ENCODE measurements around the gene OBSCN. TPM values are rescaled to one million over a fixed set of nuclear protein-coding genes. Genes with fewer than 3 reads are reported as not detected.

OBSCN gene
- total and polyA plus RNA-seq, 2 donors: 10.1 to 75.9 TPM

- Histone ChIP-seq H3K27ac (ENCODE audit: low read depth in 1 of 2, low read length in 1 of 2) (no peak overlapping the region), H3K36me3 (ENCODE audit: control insufficient read depth in 2 of 2, insufficient read depth in 2 of 2, low read length in 1 of 2) (no peaks in the 10 kb centered on the region), H3K4me3 (ENCODE audit: low read length in 2 of 2) (no peak overlapping the region), H3K27me3 (ENCODE audit: control insufficient read depth in 2 of 2, insufficient read depth in 1 of 2, low read length in 1 of 2) (no peaks in the 10 kb centered on the region), H3K9me3 (ENCODE audit: control insufficient read depth in 2 of 2, insufficient read depth in 1 of 2, low read length in 1 of 2) (no peaks in the 10 kb centered on the region), H3K4me1 (ENCODE audit: control insufficient read depth in 2 of 2, insufficient read depth in 2 of 2, low read length in 2 of 2) (no peaks in the 10 kb centered on the region)
- DNase-seq (ENCODE audit: low read depth in 6 of 9, low spot score in 9 of 9): no peak
- WGBS: 89% methylated on average over 18 of the region's 18 CpGs
These were observed 154.5 kb downstream of the OBSCN start for GRCh38 chr1:228362141-228362883.

- 97% methylated on average over 4 of the region's 4 CpGs for WGBS
- Histone ChIP-seq H3K4me3 (ENCODE audit: low read length in 2 of 2) (no peak overlapping the region), H3K4me1 (ENCODE audit: control insufficient read depth in 2 of 2, insufficient read depth in 2 of 2, low read length in 2 of 2) (no peaks in the 10 kb centered on the region), H3K36me3 (ENCODE audit: control insufficient read depth in 2 of 2, insufficient read depth in 2 of 2, low read length in 1 of 2) (no peaks in the 10 kb centered on the region), H3K27me3 (ENCODE audit: control insufficient read depth in 2 of 2, insufficient read depth in 1 of 2, low read length in 1 of 2) (peaks cover 0 to 4% of the 10 kb centered on the region in 2 donors), H3K9me3 (ENCODE audit: control insufficient read depth in 2 of 2, insufficient read depth in 1 of 2, low read length in 1 of 2) (no peaks in the 10 kb centered on the region), H3K27ac (ENCODE audit: low read depth in 1 of 2, low read length in 1 of 2) (no peak overlapping the region)
- no peak for DNase-seq (ENCODE audit: low read depth in 6 of 9, low spot score in 9 of 9)
These were observed 155.1 kb downstream of the OBSCN start for GRCh38 chr1:228362884-228363450.

- Histone ChIP-seq H3K4me3 (ENCODE audit: low read length in 2 of 2) (no peak overlapping the region), H3K9me3 (ENCODE audit: control insufficient read depth in 2 of 2, insufficient read depth in 1 of 2, low read length in 1 of 2) (no peaks in the 10 kb centered on the region), H3K36me3 (ENCODE audit: control insufficient read depth in 2 of 2, insufficient read depth in 2 of 2, low read length in 1 of 2) (no peaks in the 10 kb centered on the region), H3K27ac (ENCODE audit: low read depth in 1 of 2, low read length in 1 of 2) (no peak overlapping the region), H3K4me1 (ENCODE audit: control insufficient read depth in 2 of 2, insufficient read depth in 2 of 2, low read length in 2 of 2) (no peaks in the 10 kb centered on the region), H3K27me3 (ENCODE audit: control insufficient read depth in 2 of 2, insufficient read depth in 1 of 2, low read length in 1 of 2) (peaks cover 0 to 6% of the 10 kb centered on the region in 2 donors)
- DNase-seq (ENCODE audit: low read depth in 6 of 9, low spot score in 9 of 9): no peak
- 83% methylated on average over 9 of the region's 9 CpGs for WGBS
These were observed 155.8 kb downstream of the OBSCN start for GRCh38 chr1:228363686-228364067.

- 93% methylated on average over 12 of the region's 12 CpGs for WGBS
- Histone ChIP-seq H3K27me3 (ENCODE audit: control insufficient read depth in 2 of 2, insufficient read depth in 1 of 2, low read length in 1 of 2) (peaks cover 0 to 6% of the 10 kb centered on the region in 2 donors), H3K9me3 (ENCODE audit: control insufficient read depth in 2 of 2, insufficient read depth in 1 of 2, low read length in 1 of 2) (no peaks in the 10 kb centered on the region), H3K4me3 (ENCODE audit: low read length in 2 of 2) (no peak overlapping the region), H3K4me1 (ENCODE audit: control insufficient read depth in 2 of 2, insufficient read depth in 2 of 2, low read length in 2 of 2) (no peaks in the 10 kb centered on the region), H3K27ac (ENCODE audit: low read depth in 1 of 2, low read length in 1 of 2) (no peak overlapping the region), H3K36me3 (ENCODE audit: control insufficient read depth in 2 of 2, insufficient read depth in 2 of 2, low read length in 1 of 2) (no peaks in the 10 kb centered on the region)
- no peak for DNase-seq (ENCODE audit: low read depth in 6 of 9, low spot score in 9 of 9)
These were observed 156.3 kb downstream of the OBSCN start for GRCh38 chr1:228364068-228364705.

GRCh38 chr1:228364706-228365213 is 156.9 kb downstream of the OBSCN start:
- H3K27me3 ChIP-seq (ENCODE audit: control insufficient read depth in 2 of 2, insufficient read depth in 1 of 2, low read length in 1 of 2): peaks cover 0 to 6% of the 10 kb centered on the region in 2 donors
- no peak overlapping the region for H3K27ac ChIP-seq (ENCODE audit: low read depth in 1 of 2, low read length in 1 of 2)
- H3K9me3 ChIP-seq (ENCODE audit: control insufficient read depth in 2 of 2, insufficient read depth in 1 of 2, low read length in 1 of 2): no peaks in the 10 kb centered on the region
- no peak for DNase-seq (ENCODE audit: low read depth in 6 of 9, low spot score in 9 of 9)
- no peaks in the 10 kb centered on the region for H3K4me1 ChIP-seq (ENCODE audit: control insufficient read depth in 2 of 2, insufficient read depth in 2 of 2, low read length in 2 of 2)
- H3K4me3 ChIP-seq (ENCODE audit: low read length in 2 of 2): no peak overlapping the region
- no peaks in the 10 kb centered on the region for H3K36me3 ChIP-seq (ENCODE audit: control insufficient read depth in 2 of 2, insufficient read depth in 2 of 2, low read length in 1 of 2)
- WGBS: 96% methylated on average over 19 of the region's 19 CpGs

GRCh38 chr1:228365271-228366061 is 157.6 kb downstream of the OBSCN start:
- WGBS: 95% methylated on average over 20 of the region's 20 CpGs
- Histone ChIP-seq H3K36me3 (ENCODE audit: control insufficient read depth in 2 of 2, insufficient read depth in 2 of 2, low read length in 1 of 2) (no peaks in the 10 kb centered on the region), H3K4me3 (ENCODE audit: low read length in 2 of 2) (no peak overlapping the region), H3K4me1 (ENCODE audit: control insufficient read depth in 2 of 2, insufficient read depth in 2 of 2, low read length in 2 of 2) (no peaks in the 10 kb centered on the region), H3K9me3 (ENCODE audit: control insufficient read depth in 2 of 2, insufficient read depth in 1 of 2, low read length in 1 of 2) (no peaks in the 10 kb centered on the region), H3K27me3 (ENCODE audit: control insufficient read depth in 2 of 2, insufficient read depth in 1 of 2, low read length in 1 of 2) (peaks cover 0 to 6% of the 10 kb centered on the region in 2 donors), H3K27ac (ENCODE audit: low read depth in 1 of 2, low read length in 1 of 2) (no peak overlapping the region)
- DNase-seq (ENCODE audit: low read depth in 6 of 9, low spot score in 9 of 9): no peak

- no peaks in the 10 kb centered on the region for H3K36me3 ChIP-seq (ENCODE audit: control insufficient read depth in 2 of 2, insufficient read depth in 2 of 2, low read length in 1 of 2)
These were observed 158.4 kb downstream of the OBSCN start for GRCh38 chr1:228366062-228366865.

GRCh38 chr1:228366866-228367741 is 159.3 kb downstream of the OBSCN start:
- WGBS: 92% methylated on average over 24 of the region's 24 CpGs
- Histone ChIP-seq H3K9me3 (ENCODE audit: control insufficient read depth in 2 of 2, insufficient read depth in 1 of 2, low read length in 1 of 2) (no peaks in the 10 kb centered on the region), H3K4me1 (ENCODE audit: control insufficient read depth in 2 of 2, insufficient read depth in 2 of 2, low read length in 2 of 2) (peaks cover 0 to 2% of the 10 kb centered on the region in 2 donors), H3K27me3 (ENCODE audit: control insufficient read depth in 2 of 2, insufficient read depth in 1 of 2, low read length in 1 of 2) (peaks cover 0 to 6% of the 10 kb centered on the region in 2 donors), H3K4me3 (ENCODE audit: low read length in 2 of 2) (no peak overlapping the region), H3K27ac (ENCODE audit: low read depth in 1 of 2, low read length in 1 of 2) (no peak overlapping the region), H3K36me3 (ENCODE audit: control insufficient read depth in 2 of 2, insufficient read depth in 2 of 2, low read length in 1 of 2) (no peaks in the 10 kb centered on the region)
- DNase-seq (ENCODE audit: low read depth in 6 of 9, low spot score in 9 of 9): no peak

More at GRCh38 chr1:228366062-228366865, 158.4 kb downstream of the OBSCN start:
- WGBS: 95% methylated on average over 23 of the region's 23 CpGs
- no peak overlapping the region for H3K27ac ChIP-seq (ENCODE audit: low read depth in 1 of 2, low read length in 1 of 2)
- DNase-seq (ENCODE audit: low read depth in 6 of 9, low spot score in 9 of 9): no peak
- H3K4me1 ChIP-seq (ENCODE audit: control insufficient read depth in 2 of 2, insufficient read depth in 2 of 2, low read length in 2 of 2): no peaks in the 10 kb centered on the region
- no peak overlapping the region for H3K4me3 ChIP-seq (ENCODE audit: low read length in 2 of 2)
- no peaks in the 10 kb centered on the region for H3K9me3 ChIP-seq (ENCODE audit: control insufficient read depth in 2 of 2, insufficient read depth in 1 of 2, low read length in 1 of 2)
- peaks cover 0 to 6% of the 10 kb centered on the region in 2 donors for H3K27me3 ChIP-seq (ENCODE audit: control insufficient read depth in 2 of 2, insufficient read depth in 1 of 2, low read length in 1 of 2)
